NCI-H1092 treated with DMSO at 0.1 percent for 48 hours (cell line): ENCODE measurements around the gene ERMP1.
"Not testable (repeated sequence)": the region's sequence is repeated elsewhere in the genome, so short reads cannot be mapped to it uniquely, and the experiment has no call there.

Experiments
- DNase-seq: peaks from one replicate; lab custom pipeline; 2025; lab: John Stamatoyannopoulos, UW

ERMP1 gene, protein sequence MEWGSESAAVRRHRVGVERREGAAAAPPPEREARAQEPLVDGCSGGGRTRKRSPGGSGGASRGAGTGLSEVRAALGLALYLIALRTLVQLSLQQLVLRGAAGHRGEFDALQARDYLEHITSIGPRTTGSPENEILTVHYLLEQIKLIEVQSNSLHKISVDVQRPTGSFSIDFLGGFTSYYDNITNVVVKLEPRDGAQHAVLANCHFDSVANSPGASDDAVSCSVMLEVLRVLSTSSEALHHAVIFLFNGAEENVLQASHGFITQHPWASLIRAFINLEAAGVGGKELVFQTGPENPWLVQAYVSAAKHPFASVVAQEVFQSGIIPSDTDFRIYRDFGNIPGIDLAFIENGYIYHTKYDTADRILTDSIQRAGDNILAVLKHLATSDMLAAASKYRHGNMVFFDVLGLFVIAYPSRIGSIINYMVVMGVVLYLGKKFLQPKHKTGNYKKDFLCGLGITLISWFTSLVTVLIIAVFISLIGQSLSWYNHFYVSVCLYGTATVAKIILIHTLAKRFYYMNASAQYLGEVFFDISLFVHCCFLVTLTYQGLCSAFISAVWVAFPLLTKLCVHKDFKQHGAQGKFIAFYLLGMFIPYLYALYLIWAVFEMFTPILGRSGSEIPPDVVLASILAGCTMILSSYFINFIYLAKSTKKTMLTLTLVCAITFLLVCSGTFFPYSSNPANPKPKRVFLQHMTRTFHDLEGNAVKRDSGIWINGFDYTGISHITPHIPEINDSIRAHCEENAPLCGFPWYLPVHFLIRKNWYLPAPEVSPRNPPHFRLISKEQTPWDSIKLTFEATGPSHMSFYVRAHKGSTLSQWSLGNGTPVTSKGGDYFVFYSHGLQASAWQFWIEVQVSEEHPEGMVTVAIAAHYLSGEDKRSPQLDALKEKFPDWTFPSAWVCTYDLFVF

DNA sequence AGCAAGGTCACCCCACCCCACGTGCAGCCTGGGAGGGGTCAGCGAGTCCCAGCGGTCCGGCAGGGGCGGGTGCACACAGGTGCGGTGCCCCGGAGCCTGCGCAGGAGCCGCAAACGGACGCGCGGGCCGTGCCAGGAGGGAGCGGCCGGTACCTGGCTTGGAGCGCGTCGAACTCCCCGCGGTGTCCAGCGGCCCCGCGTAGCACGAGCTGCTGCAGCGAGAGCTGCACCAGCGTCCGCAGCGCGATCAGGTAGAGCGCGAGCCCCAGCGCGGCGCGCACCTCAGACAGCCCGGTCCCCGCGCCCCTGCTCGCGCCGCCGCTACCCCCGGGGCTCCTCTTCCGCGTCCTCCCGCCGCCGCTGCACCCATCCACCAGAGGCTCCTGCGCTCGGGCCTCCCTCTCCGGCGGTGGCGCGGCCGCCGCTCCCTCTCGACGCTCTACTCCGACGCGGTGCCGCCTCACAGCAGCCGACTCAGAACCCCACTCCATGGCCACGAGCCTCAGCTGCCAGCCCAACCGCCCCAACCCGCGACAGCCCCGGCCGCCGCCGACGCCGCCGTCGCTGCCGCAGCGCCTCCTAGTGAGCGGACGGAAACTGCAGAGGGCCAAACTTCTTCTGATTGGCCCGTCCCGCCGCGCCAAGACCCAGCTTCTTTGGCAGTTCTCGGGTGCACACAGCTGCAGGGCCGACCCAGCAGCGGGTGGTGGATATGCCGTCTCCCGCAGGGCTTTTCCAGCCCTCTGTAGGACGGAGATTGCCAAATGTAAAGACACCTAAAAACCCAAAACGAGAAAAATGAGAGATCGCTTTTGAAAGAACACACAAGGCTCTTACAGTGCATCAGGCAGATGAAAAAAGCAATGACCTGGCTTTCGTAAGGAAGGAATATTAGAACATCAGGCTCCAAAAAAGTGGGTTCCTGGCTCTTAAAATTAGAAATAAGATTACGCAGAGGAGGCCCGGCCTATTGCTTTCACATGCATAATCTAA is at the start of gene ERMP1:
TSS of gene ERMP1 (minus strand) at position 580 of the 992 bp plus-strand sequence. CDS start at position 490, 90 bp downstream.
- DNase-seq = peak; percentile 94

DNA sequence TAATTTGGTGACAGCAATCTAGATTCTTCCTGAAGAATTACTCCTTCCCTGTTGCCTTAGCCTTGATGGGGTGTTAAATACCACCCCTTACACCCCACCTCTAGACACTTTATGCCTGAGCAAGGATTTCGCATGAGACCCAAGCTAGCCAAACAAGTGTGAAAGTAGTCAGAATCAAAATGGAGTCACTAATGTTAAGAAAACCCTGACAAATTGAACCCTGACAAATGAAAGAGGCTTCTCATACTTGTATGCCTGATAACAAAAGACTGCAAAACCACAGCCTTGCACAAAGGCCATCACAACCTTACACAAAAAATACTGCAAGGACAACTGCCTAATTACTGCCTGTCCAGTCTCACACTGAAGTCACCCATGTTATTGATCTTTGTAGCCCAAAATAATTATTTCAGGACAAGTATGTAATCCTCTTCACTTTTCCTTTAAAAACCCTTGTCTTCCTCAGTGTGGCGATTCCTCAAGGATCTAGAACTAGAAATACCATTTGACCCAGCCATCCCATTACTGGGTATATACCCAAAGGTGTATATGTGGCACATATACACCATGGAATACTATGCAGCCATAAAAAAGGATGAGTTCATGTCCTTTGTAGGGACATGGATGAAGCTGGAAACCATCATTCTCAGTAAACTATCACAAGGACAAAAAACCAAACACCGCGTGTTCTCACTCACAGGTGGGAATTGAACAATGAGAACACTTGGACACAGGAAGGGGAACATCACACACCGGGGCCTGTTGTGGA is 49.5 kb upstream of the ERMP1 start:
- DNase-seq = not testable (repeated sequence)

DNA sequence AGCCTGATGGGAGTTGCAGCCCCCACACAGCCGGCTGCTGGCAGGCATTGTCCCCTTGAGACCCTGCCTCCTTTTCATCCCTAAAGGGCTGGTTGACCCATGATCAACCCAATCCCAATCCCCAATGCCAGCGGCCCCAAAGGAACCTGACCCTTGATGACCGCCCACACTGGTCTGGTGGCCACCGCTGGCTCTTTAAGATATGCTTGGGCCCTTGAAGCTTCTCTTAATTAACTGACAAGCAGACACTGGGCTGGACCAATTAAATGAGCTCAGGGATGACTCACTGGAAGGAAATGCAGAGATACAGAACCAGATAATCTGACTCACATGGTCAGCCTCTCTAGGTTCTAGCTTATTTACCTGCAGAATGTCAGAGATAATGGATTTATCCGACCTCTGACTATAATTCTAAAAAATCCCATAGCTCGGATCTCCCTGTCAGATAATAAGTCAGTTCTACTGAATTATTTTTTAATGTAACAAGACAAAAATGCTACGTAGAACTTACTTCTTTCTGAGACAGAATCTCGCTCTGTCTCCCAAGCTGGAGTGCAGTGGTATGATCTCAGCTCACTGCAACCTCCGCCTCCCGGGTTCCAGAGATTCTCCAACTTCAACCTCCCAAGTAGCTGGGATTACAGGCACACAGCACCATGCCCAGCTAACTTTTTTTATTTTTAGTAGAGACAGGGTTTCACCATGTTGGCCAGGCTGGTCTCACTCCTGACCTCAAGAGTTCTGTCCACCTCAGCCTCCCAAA is 46.7 kb upstream of the ERMP1 start:
- DNase-seq = no peak

DNA sequence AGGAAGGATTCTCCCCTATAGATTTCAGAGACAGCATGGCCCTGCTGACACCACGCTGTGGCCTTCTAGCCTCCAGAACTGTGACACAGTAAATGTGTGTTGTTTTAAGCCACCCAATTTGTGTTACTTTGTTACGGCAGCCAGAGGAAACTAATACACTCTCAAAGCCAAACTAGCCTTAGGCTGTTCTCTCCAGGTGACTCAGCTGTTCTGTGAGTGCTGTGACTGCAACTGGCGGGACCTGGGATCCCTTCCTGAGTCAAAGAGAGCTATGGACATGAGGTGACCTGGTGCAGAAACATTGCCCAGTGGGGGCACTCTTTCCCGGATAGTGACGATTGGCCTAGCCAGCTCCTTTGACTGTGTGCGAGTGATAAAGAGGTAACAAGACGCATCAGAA is 43.8 kb upstream of the ERMP1 start:
- DNase-seq = no peak

DNA sequence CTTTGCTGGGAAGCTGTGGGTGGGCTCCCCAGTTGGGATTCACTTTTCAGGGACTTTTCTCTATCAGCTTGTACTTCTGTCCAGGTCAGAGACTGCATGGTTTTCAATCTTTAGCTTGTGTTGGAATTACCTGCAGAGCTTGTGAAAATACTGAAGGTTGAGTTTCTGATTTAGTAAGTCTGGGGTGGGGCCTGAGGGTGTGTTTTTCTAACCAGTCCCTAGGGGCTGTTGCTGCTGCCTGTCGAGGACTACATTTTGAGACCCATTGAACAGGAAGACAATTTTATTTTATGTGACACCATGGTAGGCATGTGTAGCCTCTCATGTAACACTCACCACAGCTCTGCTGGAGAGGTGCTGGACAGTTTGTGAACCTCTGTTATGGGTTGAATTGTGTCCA is 43.1 kb upstream of the ERMP1 start:
- no peak for DNase-seq

DNA sequence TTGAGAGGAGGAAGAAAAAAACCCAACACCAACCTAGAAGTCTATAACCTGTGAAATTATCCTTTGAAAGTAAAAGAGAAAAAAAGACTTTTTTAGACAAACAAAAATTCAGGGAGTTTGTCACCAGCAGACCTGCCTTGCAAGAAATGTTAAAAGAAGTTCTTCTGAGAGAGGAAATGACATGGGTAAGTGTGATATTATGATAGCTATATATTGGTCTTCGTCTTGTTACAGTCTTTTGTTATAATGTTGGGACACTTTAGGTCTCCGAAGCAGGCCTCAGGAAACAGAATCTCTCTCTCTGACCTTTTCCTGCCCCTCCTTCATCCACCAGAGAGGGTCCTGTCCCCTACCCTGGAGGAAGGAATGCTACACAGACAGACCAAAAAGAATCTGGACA is 41.1 kb upstream of the ERMP1 start:
- no peak for DNase-seq

DNA sequence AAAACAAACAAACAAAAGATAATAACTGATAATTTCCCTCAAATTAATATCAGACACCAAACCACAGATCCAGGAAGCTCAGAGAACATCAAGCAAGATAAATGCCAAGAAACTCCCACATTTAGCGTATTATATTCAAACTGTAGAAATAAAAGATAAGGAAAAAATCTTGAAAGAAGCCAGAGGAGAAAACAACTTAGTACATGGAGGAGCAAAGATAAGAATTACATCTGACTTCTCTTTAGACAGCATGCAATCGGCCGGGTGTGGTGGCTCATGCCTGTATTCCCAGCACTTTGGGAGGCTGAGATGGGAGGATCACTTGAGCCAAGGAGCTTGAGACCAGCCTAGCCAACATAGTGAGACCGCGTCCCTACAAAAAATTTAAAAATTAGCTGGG is 40.5 kb upstream of the ERMP1 start:
- no peak for DNase-seq

DNA sequence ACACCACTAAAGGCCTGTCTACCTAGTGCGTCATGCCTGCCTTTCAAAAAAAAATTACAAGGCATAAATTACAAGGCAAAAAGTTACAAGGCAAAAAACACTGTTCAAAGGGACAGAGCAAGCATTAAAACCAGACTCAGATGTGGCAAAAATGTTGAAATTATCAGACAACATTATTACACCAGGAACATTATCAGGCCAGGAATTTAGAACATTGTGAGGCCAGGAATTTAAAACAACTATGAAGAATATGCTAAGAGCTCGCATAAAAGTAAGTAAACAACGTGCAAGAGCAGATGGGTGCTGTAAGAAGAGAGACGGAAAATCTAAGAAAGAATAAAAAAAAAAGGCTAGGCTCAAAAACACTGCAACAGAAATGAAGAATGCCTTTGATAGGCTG is 39.6 kb upstream of the ERMP1 start:
- DNase-seq = no peak

DNA sequence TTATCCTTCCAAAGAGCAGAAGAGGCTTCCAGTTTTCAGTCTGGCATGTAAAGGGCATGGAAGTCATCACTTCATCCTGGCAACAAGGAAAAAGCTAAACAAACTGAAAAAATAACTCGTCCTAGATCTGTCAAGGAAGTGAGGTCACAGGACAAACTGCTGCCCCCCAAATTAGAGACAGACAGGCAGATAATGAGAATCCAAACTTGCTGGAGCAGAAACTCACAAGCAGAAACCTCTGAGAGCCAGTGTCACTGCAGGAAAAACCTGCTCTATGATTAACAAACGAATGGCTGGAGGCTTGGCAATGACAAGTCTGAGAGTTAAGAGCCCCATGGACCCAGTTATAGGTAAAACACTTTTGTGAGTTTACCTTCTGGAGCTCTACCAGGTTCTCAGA is 38.9 kb upstream of the ERMP1 start:
- no peak for DNase-seq

DNA sequence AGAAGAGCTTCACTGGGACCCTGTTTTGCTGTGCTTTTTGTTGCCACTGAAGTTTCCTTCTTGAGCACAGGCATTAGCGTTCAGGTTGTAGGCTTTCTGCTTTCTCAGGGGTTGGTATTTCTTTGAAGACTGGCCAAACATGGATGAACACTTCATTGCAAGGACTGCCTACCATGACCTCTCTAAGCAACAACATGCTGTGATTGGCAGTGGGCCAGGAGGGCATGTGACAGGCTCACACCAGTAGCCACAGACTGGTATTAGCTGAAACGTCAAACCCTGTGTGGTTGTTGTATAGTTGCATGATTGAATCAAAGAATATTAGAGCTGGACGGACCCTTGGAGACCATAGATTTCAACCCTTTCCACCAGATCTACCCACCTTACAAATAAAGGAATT is 37.8 kb upstream of the ERMP1 start:
- DNase-seq = no peak

DNA sequence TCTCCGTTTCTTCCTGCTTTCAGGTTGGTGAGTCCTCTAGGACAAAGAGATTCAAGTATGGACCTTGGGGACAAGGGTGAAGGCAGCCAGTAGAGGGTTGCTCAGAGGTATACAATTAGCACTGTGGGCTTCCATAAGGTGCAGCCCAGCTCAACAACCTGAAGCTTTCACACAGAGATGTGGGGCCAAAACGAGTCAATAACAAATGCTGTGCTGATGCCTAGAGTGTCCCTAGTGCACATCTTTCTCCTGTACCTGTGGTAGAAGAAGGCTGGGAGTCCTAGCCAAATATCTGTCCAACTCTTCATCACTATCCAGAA is 37.1 kb upstream of the ERMP1 start:
- DNase-seq = no peak

DNA sequence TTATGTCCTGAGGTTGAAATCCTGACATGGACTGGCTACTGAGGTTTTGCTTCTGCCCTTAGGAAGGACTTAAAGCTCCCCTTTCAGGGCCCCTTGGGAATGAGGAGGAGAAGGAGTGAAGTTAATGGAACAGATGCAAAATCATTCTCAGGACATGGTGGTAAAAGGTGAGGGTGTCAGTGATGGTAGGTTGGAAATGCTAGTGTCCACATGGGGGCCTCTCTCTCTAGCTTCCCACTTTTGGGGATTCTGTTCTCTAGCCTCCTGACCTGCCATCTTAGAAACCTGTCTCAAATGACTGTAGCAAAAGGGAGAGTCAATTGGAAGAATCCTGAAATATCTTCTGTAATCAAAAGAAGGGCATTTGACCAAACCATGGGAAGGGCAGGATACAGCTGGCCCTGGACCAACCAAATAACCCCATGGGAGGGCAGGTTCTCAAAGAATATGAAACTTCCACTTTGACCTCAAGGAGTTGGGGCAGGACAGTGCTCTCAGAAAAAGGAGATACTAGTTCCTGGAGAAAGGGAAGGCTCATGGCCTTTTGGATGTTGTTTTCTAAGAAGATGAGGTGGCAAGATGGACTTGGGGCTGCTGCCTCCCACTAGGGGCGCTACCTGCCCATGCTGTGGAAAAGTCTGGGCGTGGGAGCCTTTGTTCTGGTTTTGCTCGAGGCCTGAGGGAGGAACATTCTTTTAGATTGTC is 36.5 kb upstream of the ERMP1 start:
- no peak for DNase-seq

DNA sequence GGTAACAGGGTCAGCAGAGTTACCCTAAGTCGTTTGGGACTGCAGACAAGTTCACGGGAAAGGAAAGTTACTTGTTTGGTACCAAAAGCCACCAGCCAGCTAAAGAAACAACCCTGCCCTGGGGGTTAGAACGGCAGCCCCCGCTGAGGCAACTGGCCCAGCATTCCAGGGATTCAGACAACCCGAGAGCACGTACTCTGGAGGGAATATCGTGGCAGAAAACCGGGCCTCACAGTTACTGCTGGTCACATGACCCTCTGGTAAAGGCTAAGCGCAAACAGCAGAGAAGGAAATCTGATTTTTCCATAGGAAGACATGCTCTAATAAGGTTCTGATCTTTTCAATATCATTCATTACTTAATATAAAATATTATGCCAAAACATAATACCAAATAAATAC is 35.3 kb upstream of the ERMP1 start:
- no peak for DNase-seq

DNA sequence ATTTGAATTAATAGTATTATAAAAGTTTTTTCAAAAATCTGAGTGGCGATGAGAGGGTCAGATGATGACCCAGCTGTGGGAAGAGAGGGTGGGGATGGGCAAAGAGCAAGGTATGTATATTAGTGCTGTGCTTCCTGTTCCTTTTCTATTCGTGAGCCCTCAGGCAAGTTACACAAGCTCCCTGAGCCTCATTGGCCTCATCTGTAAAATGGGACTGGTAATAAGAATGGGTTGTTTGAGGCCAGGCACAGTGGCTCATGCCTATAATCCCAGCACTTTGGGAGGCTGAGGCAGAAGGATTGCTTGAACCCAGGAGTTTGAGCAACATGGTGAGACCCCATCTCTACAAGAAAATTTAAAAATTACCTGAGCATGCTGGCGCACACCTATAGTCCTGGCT is 33.8 kb upstream of the ERMP1 start:
- no peak for DNase-seq

DNA sequence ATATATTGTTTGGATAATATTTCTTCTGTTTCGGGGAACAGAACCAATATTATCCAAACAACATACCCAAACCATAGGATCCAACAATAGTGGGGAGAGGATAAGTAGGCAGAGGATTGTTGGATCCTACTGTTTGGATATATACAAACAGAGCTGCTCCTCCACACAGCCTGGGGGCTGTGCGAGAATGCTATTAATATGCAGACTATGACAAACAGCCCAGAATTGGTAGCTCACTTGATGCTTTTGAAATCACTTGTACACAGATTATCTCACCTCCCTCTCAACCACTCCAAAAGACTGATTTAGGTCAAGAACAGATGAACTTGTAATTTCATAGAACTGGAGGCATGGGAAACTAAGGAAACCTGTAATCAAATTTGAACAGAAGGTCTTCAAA is 33.4 kb upstream of the ERMP1 start:
- no peak for DNase-seq

DNA sequence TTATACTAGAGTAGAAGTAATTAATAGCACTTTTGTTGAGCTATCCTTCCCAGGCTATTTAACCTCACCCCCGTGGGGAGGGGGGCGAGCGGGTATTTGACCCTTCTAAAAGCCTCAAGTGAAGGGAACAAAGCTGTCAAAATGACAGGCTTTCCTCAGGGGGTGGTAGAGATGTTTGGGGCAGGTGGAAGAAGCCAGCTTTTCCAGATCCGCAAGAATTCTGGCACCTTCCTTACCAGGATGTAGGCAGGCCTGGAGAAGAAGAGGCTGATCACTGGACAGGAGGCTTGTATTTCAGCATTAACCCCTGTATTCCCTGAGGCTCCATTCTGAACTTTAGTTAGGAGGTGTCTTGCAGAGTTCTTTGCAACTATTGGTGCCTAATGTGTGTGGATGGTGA is 31.5 kb upstream of the ERMP1 start:
- DNase-seq = no peak

DNA sequence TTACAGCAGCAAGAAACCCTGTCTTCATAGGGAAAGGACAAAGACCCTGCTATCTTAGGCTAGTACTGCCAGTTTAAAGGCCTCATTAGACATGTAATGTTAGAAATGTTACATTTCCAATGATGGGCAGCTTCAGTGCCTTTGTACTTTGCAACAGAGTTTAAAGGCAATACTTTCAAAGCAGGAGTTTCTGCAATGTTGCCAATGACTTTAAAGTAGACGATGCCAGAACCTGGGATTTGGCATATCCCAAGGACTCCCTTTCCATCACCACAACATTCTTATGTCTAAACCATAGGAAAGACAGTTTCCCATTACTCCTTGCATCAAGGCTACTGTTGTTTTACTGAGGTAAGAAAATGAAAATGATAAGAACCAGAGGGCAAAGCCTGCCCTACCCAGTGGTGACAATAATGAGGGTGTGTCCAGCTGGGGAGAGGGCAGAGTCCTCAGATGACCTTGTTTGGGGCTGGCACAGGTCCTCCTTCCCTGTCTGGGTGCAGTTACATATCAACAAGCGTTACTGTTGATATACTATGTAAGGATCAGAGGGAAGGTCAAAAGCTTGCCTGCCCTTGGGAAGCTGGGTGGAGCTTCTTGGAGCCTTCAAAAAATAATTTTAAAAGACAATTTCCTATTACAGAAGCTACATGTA is 30.3 kb upstream of the ERMP1 start:
- no peak for DNase-seq

DNA sequence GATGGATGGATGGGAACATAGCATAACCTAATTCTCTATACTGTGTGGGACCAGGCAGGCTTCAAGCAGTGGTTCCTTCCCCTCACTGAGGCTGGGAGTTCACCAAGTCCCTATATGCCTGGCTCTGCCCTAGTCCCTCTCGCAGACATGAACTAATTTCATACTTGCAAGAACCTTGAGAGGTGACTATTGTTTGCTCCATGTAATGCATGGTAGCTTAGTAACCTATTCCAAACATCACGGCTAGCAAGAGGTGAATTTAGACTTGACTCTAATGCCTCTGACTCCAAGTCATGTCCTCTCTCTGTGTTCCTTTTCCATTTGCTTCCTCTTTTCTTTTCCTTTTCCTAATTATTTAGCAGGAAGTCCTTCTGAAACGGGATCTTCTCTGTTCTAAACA is 25.9 kb upstream of the ERMP1 start:
- no peak for DNase-seq

DNA sequence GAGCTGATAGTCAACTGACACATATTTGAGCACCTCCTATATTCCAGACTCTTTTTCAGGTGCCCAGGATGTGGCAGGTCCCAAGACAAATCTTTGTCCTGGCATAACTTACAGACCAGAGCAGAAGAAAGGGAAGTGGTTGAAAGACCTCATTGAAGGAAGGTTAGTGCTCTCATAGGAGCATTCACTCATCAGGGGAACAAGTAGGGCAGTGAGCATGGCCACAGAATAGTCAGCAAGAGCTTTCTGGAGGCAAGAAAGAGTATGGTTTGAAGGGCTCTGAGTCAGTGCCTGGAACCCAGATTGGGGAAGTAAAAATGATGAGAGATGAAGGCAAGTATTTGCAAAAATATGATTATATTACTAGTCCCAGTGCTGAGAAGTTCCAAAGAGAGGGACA is 25.0 kb upstream of the ERMP1 start:
- DNase-seq = no peak
